ENCODE results near the gene ZSCAN30.

ZSCAN30 gene

GRCh38 chr18:35203067-35203466 is 87.0 kb downstream of the ZSCAN30 start:
- no peaks in the 10 kb centered on the region for H3K4me1 ChIP-seq (ENCODE audit: control insufficient read depth, insufficient read depth, low read length)
- no peak overlapping the region for H3K27ac ChIP-seq (ENCODE audit: low read length)
- no peaks in the 10 kb centered on the region for H3K27me3 ChIP-seq (ENCODE audit: control insufficient read depth in 1 of 2, insufficient read depth in 2 of 2, low read length in 2 of 2)
- no peaks in the 10 kb centered on the region for H3K36me3 ChIP-seq (ENCODE audit: control insufficient read depth in 2 of 2, insufficient read depth in 2 of 2, low read length in 2 of 2)
- no peak overlapping the region for H3K9ac ChIP-seq (ENCODE audit: low read length in 2 of 2)
- H3K4me3 ChIP-seq (ENCODE audit: low read length in 2 of 2) = no peak overlapping the region
- H3K9me3 ChIP-seq (ENCODE audit: control insufficient read depth in 2 of 2, low read length in 2 of 2) = peaks cover 0 to 3% of the 10 kb centered on the region in 2 donors

GRCh38 chr18:35201256-35201931 is 88.6 kb downstream of the ZSCAN30 start:
- Histone ChIP-seq H3K36me3 (ENCODE audit: control insufficient read depth in 2 of 2, insufficient read depth in 2 of 2, low read length in 2 of 2) (no peaks in the 10 kb centered on the region), H3K4me3 (ENCODE audit: low read length in 2 of 2) (no peak overlapping the region), H3K27me3 (ENCODE audit: control insufficient read depth in 1 of 2, insufficient read depth in 2 of 2, low read length in 2 of 2) (no peaks in the 10 kb centered on the region), H3K9me3 (ENCODE audit: control insufficient read depth in 2 of 2, low read length in 2 of 2) (peaks cover 0 to 3% of the 10 kb centered on the region in 2 donors), H3K27ac (ENCODE audit: low read length) (no peak overlapping the region), H3K4me1 (ENCODE audit: control insufficient read depth, insufficient read depth, low read length) (no peaks in the 10 kb centered on the region), H3K9ac (ENCODE audit: low read length in 2 of 2) (no peak overlapping the region)
